Loucy (cell line): ENCODE data around the gene PDS5B.
"Not testable (repeated sequence)": the region's sequence is repeated elsewhere in the genome, so short reads cannot be mapped to it uniquely, and the experiment has no call there.

Experiments
- H2AFZ ChIP-seq: fragments of 200-600 bp; sonication (generic); 2 replicates; pipeline ENCODE4 v1.6.0; 2016; ENCODE audit warnings: antibody characterized with exemption, mild to moderate bottlenecking, low read length, moderate library complexity
- H3F3A ChIP-seq: fragments of 200-600 bp; 2 replicates; pipeline ENCODE4 v1.6.0; 2016; ENCODE audit warnings: antibody characterized with exemption, low read depth, mild to moderate bottlenecking
- H3K27me3 ChIP-seq: fragments of 200-600 bp; sonication (generic); 2 replicates; pipeline ENCODE4 v1.6.1; 2014; ENCODE audit warnings: low read length, mild to moderate bottlenecking; ENCODE audit not compliant: insufficient read depth, poor library complexity, severe bottlenecking
- H3K36me3 ChIP-seq: fragments of 200-600 bp; sonication (generic); 2 replicates; pipeline ENCODE4 v1.6.1; 2016; ENCODE audit warnings: low read length; ENCODE audit not compliant: insufficient read depth
- H3K4me1 ChIP-seq: fragments of 200-600 bp; sonication (generic); 2 replicates; pipeline ENCODE4 v1.5.1; 2014; ENCODE audit warnings: low read length, mild to moderate bottlenecking; ENCODE audit not compliant: insufficient read depth, poor library complexity, severe bottlenecking
- H3K4me2 ChIP-seq: fragments of 200-600 bp; sonication (generic); 2 replicates; pipeline ENCODE4 v1.6.0; 2014; ENCODE audit warnings: antibody characterized with exemption, low read length, low read depth, mild to moderate bottlenecking; ENCODE audit not compliant: poor library complexity, severe bottlenecking
- H3K4me3 ChIP-seq: fragments of 200-600 bp; sonication (generic); 2 replicates; pipeline ENCODE4 v1.5.1; 2014; ENCODE audit warnings: low read length, mild to moderate bottlenecking, mixed read lengths; ENCODE audit not compliant: poor library complexity, severe bottlenecking
- H3K79me2 ChIP-seq: fragments of 200-600 bp; sonication (generic); 2 replicates; pipeline ENCODE4 v1.6.1; 2014; ENCODE audit warnings: low read length; ENCODE audit not compliant: insufficient read depth
- H3K9ac ChIP-seq: fragments of 200-600 bp; sonication (generic); 2 replicates; pipeline ENCODE4 v1.6.0; 2014; ENCODE audit warnings: mild to moderate bottlenecking, low read depth, low read length, moderate library complexity; ENCODE audit not compliant: poor library complexity, severe bottlenecking
- H3K9me2 ChIP-seq: fragments of 200-600 bp; sonication (generic); replicated peaks from 2 replicates; pipeline ENCODE4 v1.6.1; 2016; ENCODE audit warnings: low read depth, low read length, mixed read lengths
- H3K9me3 ChIP-seq: fragments of 200-600 bp; sonication (generic); 2 replicates; pipeline ENCODE4 v1.6.1; 2014; ENCODE audit warnings: mild to moderate bottlenecking, antibody characterized with exemption, low read length, low read depth; ENCODE audit not compliant: insufficient read depth
- H4K20me1 ChIP-seq: fragments of 200-600 bp; sonication (generic); 2 replicates; pipeline ENCODE4 v1.6.0; 2014; ENCODE audit warnings: antibody characterized with exemption, low read length, mild to moderate bottlenecking; ENCODE audit not compliant: insufficient read depth, poor library complexity, severe bottlenecking
- EZH2phosphoT487 ChIP-seq: fragments of 200-600 bp; IDR thresholded peaks from 2 replicates; pipeline ENCODE4 v1.6.1; 2018; ENCODE audit warnings: antibody characterized with exemption, mild to moderate bottlenecking, moderate library complexity, borderline replicate concordance
- TF ChIP-seq, protein P1 (sequence below): fragments of 200-600 bp; sonication (generic); conservative IDR thresholded peaks from 2 replicates; pipeline ENCODE4 v1.5.1; 2014; ENCODE audit warnings: mild to moderate bottlenecking, antibody characterized with exemption, low read length

Gene PDS5B

DNA sequence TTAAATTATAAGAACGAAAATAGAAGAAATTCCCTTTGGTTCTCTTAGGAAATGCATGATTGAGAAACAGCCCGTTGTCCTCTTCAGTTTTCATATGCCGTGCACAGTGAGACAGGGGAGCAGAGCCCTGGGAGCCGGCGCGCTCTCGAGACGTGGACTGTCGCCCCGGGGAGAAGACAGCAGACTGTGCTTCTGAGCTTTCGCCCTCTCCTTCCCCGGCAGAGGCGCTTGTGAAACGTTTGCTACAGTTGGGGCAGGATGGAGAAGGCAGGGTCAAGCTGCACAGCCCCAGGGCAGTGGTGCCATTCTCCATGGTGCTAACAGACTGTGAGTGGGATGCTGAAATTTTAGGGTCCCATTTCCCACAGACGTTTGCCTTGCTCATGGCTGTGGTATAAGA lies 237.8 kb downstream of the PDS5B start:
- H3K4me3 ChIP-seq: no peak overlapping the region
- no peaks in the 10 kb centered on the region for H3K9me3 ChIP-seq
- no peaks in the 10 kb centered on the region for H3K27me3 ChIP-seq
- no peak overlapping the region for H3K9ac ChIP-seq
- H4K20me1 ChIP-seq: no peaks in the 10 kb centered on the region
- H3K36me3 ChIP-seq: no peaks in the 10 kb centered on the region
- H3K4me2 ChIP-seq: no peak overlapping the region
- no peak for TF ChIP-seq EZH2phosphoT487
- TF ChIP-seq, protein P1, sequence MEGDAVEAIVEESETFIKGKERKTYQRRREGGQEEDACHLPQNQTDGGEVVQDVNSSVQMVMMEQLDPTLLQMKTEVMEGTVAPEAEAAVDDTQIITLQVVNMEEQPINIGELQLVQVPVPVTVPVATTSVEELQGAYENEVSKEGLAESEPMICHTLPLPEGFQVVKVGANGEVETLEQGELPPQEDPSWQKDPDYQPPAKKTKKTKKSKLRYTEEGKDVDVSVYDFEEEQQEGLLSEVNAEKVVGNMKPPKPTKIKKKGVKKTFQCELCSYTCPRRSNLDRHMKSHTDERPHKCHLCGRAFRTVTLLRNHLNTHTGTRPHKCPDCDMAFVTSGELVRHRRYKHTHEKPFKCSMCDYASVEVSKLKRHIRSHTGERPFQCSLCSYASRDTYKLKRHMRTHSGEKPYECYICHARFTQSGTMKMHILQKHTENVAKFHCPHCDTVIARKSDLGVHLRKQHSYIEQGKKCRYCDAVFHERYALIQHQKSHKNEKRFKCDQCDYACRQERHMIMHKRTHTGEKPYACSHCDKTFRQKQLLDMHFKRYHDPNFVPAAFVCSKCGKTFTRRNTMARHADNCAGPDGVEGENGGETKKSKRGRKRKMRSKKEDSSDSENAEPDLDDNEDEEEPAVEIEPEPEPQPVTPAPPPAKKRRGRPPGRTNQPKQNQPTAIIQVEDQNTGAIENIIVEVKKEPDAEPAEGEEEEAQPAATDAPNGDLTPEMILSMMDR: no peak
- no peak overlapping the region for H2AFZ ChIP-seq
- no peaks in the 10 kb centered on the region for H3K79me2 ChIP-seq
- H3K4me1 ChIP-seq: no peaks in the 10 kb centered on the region
- no peaks in the 10 kb centered on the region for H3K9me2 ChIP-seq
- no peaks in the 10 kb centered on the region for H3F3A ChIP-seq

DNA sequence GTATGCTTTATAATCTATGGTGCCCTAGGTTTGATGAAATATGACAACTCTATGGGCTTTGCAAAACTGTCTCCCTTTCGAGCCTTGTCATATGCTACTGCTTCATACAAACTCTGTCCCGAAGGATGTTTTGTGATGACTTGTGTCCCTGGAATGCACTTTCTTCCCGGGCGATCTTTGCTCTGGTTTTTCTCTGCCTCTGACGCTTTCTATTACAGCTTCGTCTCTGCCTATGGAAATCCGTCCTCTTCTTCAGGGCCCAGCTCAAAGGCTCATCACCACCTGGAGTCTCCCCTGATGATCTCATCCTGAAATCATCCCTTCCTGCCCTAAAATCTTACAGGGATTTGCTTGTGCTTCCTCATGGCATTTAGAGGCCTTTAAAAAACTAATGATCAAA lies 238.4 kb downstream of the PDS5B start:
- TF ChIP-seq, protein P1: no peak
- no peak for TF ChIP-seq EZH2phosphoT487
- Histone ChIP-seq H3K79me2 (no peaks in the 10 kb centered on the region), H3K36me3 (no peaks in the 10 kb centered on the region), H3K9me3 (no peaks in the 10 kb centered on the region), H2AFZ (no peak overlapping the region), H3K9me2 (no peaks in the 10 kb centered on the region), H4K20me1 (no peaks in the 10 kb centered on the region), H3K4me2 (no peak overlapping the region), H3K4me1 (no peaks in the 10 kb centered on the region), H3K27me3 (no peaks in the 10 kb centered on the region), H3F3A (no peaks in the 10 kb centered on the region), H3K9ac (no peak overlapping the region), H3K4me3 (no peak overlapping the region)

DNA sequence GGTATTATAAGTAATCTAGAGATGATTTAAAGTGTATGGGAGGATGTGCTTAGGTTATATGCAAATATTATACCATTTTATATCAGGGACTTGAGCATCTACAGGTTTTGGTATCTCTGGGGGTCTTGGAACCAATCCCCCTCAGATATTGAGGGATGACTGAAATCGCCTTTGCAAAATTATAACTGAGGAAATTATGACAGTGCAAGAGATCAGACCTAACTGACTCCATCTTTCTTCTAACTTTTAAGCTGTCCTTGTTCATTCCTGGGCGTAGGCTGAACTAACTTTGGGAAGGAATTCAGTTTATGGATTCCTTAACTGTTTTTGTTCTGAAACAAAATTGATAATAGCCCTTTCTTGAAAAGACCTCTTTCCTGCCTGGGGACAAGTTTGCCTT lies 239.2 kb downstream of the PDS5B start:
- no peak overlapping the region for H3K4me3 ChIP-seq
- no peak overlapping the region for H3K4me2 ChIP-seq
- H3K9me2 ChIP-seq: no peaks in the 10 kb centered on the region
- no peaks in the 10 kb centered on the region for H3K36me3 ChIP-seq
- H4K20me1 ChIP-seq: no peaks in the 10 kb centered on the region
- no peaks in the 10 kb centered on the region for H3K9me3 ChIP-seq
- no peaks in the 10 kb centered on the region for H3K4me1 ChIP-seq
- H3K79me2 ChIP-seq: no peaks in the 10 kb centered on the region
- no peak overlapping the region for H3K9ac ChIP-seq
- H3K27me3 ChIP-seq: no peaks in the 10 kb centered on the region
- no peaks in the 10 kb centered on the region for H3F3A ChIP-seq
- TF ChIP-seq EZH2phosphoT487: no peak
- TF ChIP-seq, protein P1: no peak
- H2AFZ ChIP-seq: no peak overlapping the region

DNA sequence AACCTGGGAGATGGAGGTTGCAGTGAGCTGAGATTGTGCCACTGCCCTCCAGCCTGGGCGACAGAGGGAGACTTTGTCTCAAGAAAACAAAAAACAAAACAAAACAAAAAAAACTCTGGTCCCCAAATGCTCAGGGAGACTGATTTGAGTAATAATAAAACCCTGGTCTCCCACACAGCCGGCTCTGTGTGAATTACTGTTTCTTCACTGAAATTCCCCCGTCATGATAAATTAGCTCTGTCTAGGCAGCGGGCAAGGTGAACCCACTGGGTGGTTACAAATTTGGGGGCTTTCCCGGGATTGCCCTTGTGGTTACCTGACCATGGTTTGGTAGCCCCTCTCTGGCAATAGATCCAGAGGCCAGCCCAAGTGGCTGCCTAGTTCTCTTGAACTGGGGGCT lies 240.1 kb downstream of the PDS5B start:
- not testable (repeated sequence) for H3K36me3 ChIP-seq, H3F3A ChIP-seq, H2AFZ ChIP-seq, H3K27me3 ChIP-seq, H3K9ac ChIP-seq, H3K9me3 ChIP-seq, H3K79me2 ChIP-seq, H3K9me2 ChIP-seq, H3K4me1 ChIP-seq, H3K4me3 ChIP-seq, H3K4me2 ChIP-seq, H4K20me1 ChIP-seq
